Stimulated activated CD8-positive, alpha-beta memory T cell treated with anti-CD3 and anti-CD28 coated beads, Interleukin-7, amount 100 ng/mL, for 24 hours (primary cell): Measurements from ENCODE around the gene ASB11.
"Not testable (repeated sequence)": the region's sequence is repeated elsewhere in the genome, so short reads cannot be mapped to it uniquely, and the experiment has no call there.

ENCODE experiments used
- DNase-seq: peaks from one replicate; pipeline ENCODE4 v3.0.0-alpha.2; 2020; ENCODE audit warnings: low read depth

ASB11 gene

DNA sequence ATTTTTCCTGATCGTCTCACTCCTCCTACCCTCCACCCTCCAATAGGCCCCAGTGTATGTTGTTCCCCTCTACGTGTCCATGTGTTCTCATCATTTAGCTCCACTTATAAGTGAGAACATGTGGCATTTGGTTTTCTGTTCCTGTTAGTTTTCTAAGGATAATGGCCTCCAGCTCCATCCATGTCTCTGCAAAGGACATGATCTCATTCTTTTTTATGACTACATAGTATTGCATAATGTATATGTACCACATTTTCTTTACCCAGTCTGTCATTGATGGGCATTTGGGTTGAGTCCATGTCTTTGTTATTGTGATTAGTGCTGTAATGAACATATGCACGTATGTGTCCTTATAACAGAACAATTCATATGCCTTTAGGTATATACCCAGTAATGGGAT, 9.5 kb downstream of the ASB11 start:
- not testable (repeated sequence) for DNase-seq

DNA sequence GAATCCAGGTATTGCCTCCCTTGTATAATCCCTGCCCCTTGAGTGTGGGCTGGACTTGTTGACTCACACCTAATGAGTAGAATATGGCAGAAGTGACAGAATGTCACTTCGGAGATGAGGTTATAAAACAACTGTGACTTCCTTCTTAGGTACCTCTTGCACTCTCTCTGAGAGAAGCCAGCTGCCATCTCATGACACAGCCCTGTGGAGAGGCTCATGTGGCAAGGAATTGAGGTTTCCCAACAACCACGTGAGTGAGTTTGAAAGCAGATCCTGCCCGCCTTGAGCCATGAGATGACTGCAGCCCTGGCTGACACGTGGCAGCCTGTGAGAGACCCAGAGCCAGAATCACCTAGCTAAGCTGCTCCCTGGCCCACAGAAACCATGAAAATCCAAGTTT, 13.5 kb downstream of the ASB11 start:
- DNase-seq, result no peak

DNA sequence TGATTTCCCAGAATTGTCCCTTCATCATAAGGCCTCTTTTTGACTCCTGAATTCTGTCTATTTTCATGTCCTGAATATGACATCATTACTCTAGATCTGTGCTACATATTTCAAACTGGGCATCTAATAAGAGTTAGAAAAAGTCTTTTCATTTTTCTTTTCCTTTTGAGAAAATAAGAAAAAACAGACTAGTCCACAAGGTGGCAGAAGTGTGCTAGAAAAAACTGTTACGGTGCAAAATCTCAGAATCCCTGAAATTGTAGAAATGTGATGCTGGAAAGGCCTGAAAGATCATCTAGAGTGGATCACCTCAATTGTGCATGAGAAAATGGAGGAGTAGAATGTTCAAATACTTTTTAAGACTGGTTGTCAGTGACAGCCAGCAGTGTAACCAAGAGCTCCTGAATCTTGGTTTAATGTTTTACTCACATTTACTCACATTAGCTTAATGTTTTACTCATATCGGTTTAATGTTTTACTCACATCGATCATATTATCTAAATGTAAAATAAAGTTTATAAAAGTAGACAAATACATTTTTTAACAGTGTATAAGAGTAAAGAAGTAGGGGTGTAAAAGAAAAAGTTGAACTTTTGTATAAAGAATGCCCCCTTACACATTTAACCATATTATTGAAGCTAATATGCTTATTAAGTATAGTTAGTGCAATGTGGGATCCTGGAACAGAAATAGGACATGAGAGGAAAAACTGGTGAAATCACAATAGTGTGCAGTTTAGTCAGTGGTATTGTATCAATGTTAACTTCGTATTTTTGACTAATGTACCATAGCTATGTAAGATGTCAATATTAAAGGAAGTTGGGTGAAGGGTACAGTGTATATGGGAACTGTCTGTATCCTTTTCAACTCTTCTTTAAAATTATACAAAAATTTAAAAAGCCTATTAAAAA, 15.2 kb downstream of the ASB11 start:
- no peak for DNase-seq

DNA sequence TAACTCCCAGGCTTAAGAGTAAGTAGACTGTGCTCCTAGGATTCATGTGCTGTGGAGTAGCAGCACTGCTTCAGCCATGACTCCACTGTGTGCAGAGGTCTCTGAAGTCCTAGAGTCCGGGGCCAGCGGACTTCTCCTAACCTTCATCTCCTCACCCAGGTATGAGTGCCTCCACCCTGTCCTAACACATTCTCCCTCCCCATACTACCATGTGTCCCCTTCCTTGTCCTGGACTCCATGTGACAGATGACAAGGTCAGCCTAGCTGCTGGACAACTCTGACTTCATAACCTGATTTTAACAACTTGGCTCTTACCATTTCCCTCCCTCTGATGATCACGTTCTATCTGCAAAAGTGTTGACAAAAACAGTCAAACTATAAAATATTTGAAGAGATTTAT, 16.7 kb downstream of the ASB11 start:
- no peak for DNase-seq

DNA sequence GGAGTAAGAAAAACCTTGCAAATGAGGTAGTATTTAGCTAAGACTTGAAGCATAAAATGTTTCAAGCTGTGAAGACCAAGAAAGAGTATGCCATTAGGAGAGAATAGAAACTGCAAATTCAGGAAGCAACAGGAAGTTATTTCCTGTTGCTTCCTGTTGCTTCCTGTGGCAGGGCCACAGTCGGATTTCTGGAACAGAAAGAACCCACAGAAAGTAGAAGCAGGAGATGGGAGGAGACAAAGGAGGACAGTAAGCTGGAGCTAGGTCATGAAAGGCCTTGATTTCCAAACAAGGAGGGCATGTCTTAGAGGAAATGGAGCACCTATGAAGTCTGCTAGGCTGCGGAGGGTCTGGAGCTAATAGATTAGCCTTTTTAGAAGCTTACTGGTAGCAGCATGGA, 17.2 kb downstream of the ASB11 start:
- DNase-seq, result no peak

DNA sequence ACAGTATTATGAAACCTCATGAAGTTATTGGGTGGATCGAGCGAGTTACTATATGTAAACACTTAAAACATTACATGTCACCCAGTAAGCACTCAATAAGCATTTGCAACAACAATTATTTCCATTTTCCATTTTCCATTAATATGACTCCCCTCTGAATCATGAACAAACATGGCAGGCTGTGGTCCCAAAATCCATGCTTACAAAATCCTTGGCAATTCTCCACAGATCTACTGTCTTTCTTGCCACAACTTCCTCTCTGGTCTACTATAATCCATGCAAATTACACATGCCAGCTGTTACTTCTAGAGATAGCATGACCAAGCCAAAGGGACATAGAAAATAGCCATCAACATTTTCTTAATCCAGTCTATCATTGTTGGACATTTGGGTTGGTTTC, 22.0 kb downstream of the ASB11 start:
- no peak for DNase-seq

DNA sequence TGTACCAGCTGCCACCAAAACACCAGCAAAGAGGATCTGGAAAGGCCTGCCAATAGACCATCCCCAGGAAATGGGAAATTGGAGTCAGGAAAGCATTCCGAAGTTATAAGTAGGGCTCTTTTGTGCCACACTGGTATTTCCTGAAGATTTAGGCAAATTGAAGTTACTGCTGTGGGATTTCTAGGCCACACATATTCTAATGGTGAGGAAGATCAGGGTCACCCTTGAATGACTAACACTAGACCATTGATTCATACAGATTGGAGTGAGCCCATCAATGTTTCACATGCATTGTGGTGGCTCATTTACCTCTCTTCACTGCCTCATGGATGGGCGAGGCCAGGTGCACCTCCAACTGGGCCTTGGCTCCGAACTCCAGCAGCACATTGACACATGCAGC, 22.6 kb downstream of the ASB11 start:
- DNase-seq, result no peak

DNA sequence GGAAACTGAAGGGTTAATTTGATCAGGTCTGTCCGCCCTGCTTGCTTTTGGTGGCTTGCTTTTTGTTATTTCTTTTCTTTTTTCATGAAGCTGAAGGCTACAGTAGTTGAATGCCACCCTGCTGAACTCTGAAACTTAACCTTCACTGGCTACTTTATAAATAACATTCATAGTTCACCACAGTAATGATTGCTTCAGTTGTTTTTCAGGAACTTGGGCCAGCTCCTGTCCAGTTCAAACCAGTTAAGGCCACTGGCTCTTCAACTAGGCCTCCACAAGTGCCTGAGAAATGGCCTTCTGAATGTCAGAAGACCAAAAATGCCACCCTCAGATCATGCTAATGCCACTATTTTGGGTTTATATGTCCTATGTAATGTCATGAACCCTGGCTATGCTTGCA, 37.8 kb downstream of the ASB11 start:
- no peak for DNase-seq

DNA sequence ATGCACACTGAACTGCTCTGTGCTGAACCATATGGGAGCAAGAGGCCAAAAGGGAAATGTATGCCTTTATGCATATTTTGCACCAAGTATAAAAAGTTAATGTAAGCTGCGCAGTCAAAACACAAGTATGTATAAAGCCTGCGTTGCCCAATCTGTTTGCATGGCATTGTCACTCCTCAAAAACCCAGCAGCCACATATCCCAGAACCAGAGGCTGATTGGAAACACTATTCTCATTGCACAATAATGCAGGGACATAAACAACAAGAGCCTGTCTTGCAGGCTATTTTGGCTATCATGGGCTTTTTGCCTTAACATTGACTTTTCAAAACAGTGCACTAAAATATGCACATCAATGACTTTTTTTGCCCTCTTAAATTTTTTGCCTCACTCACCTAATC, 40.5 kb downstream of the ASB11 start:
- DNase-seq, result no peak

DNA sequence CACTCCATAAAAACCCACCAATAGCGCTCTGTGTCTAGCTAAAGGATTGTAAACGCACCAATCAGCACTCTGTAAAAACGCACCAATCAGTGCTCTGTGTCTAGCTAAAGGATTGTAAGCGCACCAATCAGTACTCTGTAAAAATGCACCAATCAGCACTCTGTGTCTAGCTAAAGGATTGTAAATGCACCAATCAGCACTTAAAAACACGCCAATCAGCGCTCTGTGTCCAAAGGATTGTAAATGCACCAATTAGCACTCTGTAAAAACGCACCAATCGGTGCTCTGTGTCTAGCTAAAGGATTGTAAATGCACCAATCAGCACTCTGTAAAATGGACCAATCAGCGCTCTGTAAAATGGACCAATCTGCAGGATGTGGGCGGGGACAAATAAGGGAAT, 42.2 kb downstream of the ASB11 start:
- DNase-seq, result not testable (repeated sequence)

DNA sequence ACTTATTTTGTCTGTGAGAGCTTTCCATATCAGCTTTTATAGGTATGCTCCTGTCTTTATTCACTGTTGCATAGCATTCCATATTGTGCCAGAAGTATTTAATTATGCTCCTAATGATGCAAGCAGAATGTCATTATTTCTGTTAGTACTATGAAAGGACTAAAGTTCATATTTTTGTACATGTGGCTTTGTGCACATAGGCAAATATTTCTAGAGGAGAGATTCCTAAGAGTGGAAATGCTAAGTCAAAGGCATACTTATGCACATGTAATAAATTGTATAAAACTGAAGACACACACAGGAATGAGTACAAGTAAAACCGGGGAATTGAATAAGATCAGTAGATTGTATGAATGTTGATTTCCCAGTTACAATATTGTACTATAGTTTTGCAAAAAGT, 43.7 kb downstream of the ASB11 start:
- no peak for DNase-seq

DNA sequence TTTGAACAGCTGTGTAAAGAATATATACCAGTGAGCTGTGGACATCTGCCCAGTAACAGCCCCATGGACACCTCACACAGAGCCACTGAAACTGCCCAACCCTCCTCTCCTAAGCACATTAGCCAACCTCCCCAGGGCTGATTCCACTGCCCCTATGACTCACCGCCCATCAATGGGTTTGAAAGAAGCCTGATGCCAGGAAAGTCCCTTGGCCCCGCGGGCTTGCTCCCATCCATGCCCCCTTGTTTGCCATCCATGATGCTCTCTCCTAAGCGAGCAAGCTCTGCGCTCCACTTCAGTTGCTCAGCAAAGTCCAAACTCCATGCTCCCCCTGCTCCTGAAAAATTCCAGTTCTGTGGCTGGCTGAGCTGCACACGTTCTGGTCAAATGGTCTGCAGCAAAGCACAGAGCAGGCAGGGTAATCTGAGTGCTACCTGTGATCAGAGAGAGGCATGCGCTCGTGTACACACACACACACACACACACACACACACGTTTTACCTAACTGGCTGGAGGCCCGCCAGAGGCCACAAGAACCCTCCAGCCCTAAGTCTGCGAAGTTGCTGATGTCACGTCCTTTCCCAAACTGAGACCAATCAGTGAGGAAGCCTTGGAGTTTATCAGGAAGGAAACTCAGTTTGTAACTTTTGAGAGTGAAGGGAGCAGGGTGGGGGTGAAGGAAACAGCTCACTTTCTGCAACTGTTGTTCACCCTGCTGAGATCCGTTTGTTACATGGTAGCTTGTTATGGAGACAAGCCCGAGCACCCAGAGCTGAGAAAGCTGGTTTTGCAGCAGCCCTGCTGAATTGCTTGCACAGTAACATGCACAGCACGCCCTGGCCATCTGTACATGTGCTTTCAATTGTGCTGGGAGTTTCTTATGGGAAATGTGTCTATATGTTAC, 45.6 kb downstream of the ASB11 start, which contains the start of gene ASB9:
Gene ASB9 (minus strand): TSS at position 466 of the 904 bp plus-strand sequence. CDS start 209 bp downstream, at position 257.
- DNase-seq, result no peak

DNA sequence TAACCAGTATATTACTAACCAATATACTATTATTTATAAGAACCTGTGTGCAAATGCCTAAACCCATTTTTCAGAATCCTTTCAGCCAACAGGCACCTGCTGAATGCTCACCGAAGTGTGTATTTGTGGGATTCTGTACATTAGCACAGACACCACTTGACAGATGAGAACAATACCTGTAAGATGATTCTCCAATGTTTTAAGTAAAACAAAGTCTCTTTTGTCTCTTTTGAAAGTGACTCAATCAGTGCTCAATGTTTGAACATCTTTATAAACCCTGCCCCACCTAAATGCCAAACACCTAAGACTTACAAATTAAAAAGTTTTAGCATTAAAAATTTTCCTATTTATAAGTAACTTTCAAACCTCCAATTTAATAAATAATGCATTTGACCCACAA, 46.3 kb downstream of the ASB11 start:
- DNase-seq, result no peak

DNA sequence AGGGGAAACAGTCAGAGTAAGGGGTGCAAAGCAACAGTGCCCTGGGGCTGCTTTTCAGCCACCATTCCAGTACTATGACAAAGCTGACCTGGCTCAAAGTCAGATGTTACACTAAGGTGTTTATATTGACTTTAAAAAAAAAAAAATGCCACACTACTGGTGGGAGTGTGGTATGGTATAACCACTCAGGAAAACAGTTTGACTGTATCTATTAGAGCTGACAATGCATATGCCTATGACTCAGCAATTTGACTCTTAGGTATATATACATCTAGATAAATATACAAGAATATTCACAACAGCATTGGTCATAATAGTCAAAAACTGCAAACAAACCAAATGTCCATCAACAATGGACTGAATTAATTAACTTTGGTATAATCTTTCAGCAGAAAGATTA, 60.6 kb downstream of the ASB11 start:
- DNase-seq, result no peak

DNA sequence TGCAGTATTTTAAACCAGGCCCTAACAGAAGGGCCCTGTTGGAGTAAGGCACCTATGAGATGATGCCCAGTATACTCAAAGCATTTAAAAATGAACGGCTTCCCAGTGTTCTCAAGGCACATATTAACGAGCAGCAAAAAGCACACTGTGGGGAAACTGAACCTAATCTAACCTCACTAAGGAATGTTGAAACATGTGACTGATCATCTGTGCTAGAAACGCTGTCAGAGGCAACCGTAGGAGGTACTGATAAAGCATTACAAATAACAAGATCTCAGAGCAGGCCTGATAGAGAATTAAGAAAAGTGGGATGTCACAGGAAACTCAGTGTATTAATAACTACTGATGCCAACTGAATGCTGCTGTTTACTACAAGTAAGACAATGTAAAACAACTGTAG, 69.5 kb downstream of the ASB11 start:
- DNase-seq, result no peak

DNA sequence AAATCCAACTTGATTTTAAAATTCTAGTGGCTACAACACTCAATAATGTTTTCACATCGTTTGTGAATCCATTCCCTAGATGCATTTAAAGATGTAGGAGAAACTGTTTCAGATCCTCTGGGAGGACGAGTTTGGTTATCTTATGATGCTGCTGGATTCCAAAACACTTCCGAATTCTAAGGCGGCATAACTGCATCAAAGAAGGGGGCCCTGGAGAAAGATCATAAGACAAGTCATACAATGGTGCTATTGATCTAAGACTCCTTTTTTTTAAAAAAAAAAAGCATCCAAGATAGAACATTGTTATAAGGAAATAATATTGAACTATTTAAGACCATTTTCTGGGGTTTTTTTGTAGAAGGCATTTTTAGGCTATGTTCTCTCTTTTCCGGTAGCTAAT, 71.0 kb downstream of the ASB11 start:
- no peak for DNase-seq

DNA sequence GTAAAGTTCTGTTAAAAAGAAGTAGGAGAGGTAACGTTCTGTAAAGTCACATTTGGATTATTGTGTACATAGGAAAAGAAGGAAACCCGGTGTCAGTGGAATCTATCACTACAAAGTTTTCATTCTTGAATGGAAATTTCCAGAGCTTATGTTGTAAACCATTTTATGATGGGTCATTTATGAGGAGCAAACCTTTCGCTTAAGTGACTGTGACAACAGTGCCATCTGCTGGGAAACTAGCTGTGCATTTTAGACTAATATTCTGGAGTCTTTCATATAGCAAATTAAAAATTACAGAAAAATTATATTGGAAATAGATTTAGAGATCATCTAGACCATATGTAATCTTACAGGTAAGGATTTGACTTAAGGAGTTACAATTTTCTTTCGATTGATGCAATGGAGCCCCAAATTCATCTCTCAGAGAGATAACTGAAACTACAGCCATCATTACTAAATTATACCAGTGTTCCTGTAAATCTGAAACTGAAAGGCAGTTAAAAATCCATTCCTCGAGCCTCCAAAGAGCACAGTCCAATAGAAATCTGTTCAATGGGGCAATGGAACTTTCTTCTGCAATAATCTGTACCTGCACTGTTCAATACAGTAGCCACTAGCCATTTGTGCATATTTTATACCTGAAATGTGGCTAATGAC, 72.4 kb downstream of the ASB11 start:
- DNase-seq, result no peak

DNA sequence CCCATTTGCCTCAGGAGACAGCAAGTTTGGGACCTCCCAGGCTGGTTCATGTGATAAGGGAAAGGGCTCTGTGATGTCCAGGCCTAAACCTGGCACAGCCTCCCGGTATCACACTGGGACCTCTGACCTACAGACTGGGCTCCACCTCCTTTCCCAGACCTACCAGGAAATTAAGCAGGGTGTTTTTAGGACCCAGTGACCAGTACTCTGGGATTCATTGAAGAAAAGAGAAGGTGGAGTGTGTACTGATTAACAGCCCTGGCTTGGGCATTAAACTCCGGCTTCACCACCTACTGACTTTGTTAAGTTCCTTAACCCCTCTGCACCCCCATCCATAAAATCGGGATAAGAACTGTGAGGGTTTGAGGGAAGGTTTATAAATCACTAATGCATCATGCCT, 74.1 kb downstream of the ASB11 start:
- DNase-seq, result no peak

DNA sequence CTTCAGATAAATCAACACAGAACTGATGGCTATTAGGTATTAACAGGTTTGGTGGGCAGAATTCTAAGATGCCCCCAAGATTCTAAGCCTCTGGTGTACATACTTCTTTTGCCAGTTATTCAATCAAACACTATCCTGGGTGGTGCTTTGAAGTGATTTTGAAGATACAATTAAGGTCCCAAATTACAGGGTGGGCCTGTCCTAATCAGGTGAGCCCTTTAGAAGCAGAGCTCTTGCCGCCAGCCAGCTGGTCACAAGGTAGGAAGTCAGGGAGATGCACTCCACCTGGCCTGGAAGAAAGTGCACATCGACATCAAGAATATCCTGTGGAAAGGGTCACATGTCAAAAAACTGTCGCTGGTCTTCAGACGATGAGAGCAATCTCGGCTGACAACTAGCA, 75.0 kb downstream of the ASB11 start:
- DNase-seq, result no peak

DNA sequence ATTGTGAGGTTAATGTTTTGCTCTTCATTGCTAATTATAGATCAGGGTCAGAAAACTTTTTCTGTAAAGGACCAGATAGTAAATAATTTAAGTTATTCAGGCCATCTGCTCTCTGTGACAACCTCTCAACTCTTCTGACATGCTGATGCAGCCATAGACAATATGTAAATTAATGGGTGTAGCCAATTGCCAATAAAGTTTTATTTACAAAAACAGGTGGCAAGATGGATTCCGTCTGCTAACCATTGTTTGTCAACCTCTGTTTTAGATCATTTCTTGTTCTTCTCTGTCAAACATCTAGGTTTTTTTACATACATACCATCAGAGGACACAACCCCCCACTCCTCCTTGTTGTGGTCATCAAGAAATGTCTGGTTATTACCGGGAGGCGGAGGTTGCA, 79.3 kb downstream of the ASB11 start:
- DNase-seq, result no peak

DNA sequence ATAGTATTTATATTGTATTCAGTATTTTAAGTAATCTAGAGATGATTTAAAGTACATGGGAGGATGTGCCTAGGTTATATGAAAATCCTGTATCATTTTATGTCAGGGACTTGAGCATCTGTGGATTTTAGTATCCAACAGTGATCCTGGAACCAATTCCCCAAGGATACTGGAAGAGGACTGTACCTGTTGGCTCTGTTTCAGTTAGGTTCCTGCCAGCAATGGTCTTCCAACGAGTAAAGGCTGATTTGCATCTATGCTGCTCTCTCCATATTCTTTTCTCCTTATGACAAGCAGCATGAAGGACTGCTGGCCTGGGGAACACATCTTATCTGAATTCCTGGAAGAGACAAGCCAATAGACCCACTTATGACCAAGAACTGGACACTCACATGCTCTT, 80.4 kb downstream of the ASB11 start:
- no peak for DNase-seq

DNA sequence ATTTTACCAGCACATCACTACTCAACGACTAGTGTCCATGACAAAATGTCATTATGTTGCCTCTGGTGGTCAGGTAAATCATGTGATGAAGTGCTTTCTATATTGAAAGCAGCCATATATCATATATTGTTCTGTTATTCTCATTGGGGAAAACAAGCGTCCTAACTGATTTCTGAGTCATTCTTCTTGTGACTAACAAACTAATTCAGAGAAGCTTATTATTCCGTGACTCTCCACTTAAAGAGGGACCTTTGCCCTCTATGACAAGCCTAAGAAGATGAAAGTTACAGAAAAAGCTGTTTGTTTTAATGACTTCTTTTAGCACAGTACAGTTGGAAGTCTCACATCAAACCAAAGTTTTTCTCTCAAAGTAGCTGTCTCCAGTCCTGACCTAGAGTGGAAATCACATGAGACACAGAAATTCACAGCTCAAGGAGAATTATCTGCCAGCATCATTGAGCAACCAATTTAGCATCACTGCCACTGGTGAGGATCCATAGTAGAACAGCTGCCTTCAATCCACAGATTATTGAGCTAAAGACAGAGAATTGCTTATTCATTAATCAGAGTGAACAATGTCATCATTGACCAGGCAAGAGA, 81.9 kb downstream of the ASB11 start:
- DNase-seq, result no peak
